Cardiac fibroblast (primary cell): ENCODE measurements around the gene GEN1.

Experiments
- DNase-seq, 2 donors: peaks; one replicate each; pipeline versions ENCODE4 v3.0.0 to v3.0.0-alpha.2; 2010; ENCODE audit warnings: low read depth in 2 of 2
- H3K4me3 ChIP-seq, 2 donors: replicated peaks in 1 of 2; 1 replicate in 1 of 2; 2 replicates in 1 of 2; pipeline ENCODE4 v1.5.1; 2011; ENCODE audit warnings: low read depth in 2 of 2, low read length in 2 of 2, mild to moderate bottlenecking in 2 of 2, moderate library complexity in 1 of 2
- TF ChIP-seq, protein P1 (sequence below): IDR thresholded peaks from one replicate; pipeline ENCODE4 v1.5.1; 2011; ENCODE audit warnings: low read depth, mild to moderate bottlenecking, low read length, inconsistent platforms

GEN1 gene

DNA sequence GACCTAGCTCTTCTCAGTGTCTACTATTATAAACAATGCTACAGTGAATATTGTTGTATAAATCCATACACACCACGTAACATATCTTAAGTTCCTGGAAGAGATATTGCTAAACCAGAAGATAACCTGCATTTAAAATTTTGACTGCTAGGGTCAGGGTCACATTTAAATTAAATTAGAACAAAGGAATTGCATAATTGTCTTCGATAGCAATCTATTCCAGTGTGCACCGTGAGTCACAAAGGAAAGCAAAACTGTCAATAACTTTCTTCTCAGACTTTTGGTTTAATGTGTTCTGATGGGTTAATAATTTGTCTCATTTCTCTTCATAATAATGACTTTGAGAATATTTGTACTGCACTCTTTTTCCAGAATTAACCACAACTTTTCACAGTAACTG is 4.2 kb downstream of the GEN1 start:
- TF ChIP-seq, protein P1, sequence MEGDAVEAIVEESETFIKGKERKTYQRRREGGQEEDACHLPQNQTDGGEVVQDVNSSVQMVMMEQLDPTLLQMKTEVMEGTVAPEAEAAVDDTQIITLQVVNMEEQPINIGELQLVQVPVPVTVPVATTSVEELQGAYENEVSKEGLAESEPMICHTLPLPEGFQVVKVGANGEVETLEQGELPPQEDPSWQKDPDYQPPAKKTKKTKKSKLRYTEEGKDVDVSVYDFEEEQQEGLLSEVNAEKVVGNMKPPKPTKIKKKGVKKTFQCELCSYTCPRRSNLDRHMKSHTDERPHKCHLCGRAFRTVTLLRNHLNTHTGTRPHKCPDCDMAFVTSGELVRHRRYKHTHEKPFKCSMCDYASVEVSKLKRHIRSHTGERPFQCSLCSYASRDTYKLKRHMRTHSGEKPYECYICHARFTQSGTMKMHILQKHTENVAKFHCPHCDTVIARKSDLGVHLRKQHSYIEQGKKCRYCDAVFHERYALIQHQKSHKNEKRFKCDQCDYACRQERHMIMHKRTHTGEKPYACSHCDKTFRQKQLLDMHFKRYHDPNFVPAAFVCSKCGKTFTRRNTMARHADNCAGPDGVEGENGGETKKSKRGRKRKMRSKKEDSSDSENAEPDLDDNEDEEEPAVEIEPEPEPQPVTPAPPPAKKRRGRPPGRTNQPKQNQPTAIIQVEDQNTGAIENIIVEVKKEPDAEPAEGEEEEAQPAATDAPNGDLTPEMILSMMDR, result no peak
- no peak for DNase-seq
- H3K4me3 ChIP-seq, result no peak overlapping the region

DNA sequence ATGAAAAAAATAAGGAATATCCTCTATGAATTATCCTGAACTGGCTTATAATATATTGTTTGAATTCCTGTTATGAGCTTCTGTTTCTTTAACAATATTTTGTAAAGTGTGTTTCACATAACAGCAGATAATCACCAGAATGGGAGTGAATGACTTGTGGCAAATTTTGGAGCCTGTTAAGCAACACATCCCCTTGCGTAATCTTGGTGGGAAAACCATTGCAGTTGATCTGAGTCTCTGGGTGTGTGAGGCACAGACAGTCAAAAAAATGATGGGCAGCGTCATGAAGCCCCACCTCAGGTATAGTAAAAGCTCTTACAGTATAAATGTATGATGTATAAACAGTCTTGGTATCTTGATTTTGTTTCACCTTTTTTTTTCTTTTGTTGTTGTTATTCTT is 5.9 kb downstream of the GEN1 start:
- no peak overlapping the region for H3K4me3 ChIP-seq
- peak; percentile 52 to 63 for DNase-seq
- TF ChIP-seq, protein P1, result no peak

DNA sequence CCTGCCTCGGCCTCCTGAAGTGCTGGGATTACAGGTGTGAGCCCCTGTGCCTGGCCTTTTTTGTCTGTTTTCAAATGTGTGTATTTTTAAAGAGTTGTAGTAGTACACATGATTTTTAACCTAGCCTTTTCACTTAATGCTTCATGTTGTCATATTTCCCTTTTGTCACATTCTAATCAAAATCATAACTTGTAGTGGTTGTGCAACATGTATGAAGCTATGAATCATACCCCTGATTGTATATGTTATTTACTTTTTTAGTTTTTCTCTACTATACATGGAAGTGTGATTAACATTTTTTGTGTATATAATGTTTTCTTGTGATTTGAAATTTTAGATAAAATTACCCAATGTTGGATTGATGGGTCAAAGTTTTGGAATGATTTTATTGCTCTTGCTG is 8.5 kb downstream of the GEN1 start:
- TF ChIP-seq, protein P1, result no peak
- no peak overlapping the region for H3K4me3 ChIP-seq
- DNase-seq, result no peak

DNA sequence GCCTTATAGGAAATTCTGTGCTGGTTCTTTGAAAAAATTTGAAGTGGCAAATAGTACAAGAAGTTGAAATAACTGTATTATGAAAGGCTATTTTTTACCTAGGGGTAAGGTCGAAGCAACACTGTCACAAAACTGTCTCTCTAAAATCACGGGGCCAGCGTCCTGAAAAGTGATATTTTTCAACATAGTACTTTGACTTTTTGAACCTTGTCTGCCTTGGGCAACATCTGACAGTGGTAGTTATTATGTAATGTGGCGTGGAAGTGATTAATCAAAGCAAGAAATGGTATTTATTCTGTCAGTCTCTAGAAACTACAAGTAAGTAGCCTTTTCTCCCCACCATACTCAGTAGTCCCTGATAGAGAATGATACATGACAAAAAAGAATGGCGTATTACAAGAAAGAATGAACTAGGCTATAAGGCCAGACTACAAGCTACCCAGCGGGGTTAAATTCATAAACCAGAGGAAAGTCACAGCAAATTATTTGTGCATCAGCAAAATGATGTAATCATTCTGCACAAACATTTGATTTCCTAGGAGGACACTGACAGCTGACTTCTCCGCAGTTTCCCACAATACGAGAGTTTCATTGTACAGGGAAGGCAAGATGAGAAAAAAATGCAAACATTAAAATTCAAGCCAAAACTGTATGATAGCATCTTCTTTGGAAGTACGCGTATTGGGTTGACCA is 9.8 kb downstream of the GEN1 start:
- DNase-seq, result no peak
- TF ChIP-seq, protein P1, result no peak
- H3K4me3 ChIP-seq, result no peak overlapping the region

DNA sequence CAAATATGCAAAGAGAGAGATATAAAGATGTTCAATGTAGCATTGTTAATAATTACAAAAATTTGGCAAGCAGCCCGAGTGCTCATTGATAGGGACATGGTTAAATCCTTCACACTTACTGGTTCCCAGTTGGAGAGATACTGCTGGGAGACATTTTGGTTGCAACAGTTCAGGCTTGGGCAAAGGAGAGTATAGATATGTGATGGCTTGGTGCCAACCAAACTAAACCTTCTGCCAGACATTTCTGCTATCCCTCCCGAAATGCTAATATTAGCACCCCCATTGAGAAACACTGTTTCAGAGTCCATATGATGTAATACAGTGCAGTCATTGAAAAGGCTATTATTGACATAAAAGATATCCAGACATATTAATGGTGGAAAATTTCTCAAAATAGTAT is 11.5 kb downstream of the GEN1 start:
- TF ChIP-seq, protein P1, result no peak
- H3K4me3 ChIP-seq, result no peak overlapping the region
- peak; percentile 30 to 47 for DNase-seq

DNA sequence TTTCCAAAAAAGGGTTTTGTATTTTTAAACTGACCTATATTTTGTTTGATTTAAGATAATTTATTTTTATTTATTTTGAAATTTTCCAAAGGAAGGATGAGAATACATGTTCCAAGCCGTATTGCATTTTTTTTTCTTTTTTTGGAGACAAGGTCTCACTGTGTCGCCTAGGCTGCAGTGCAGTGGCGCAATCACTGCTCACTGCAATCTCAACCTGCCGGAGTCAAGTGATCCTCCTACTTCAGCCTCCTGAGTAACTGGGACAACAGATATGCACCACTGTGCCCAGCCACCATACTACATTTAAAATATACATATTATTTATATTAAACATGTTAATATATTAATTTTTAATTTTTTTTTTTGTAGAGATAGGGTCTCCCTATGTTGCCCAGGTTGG is 15.0 kb downstream of the GEN1 start:
- H3K4me3 ChIP-seq, result no peak overlapping the region
- no peak for DNase-seq
- TF ChIP-seq, protein P1, result no peak

DNA sequence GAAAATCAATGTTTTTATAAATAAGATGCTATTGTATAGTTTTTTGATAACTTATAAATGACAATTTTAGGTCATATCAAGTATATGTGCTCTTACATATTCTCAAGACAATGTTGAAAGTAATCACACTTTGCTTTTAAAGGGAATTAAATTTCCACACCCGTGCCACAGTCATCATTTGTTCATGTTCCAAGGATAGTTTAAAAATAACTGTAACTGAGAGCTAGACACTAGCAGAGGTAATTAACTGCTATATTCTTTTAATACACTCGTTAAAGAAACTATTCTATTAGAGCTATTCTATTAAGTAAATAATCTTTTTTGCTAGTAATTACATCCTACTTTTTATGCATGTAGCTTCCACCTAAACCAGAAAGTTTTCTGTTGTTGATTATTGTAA is 18.0 kb downstream of the GEN1 start:
- no peak for DNase-seq
- TF ChIP-seq, protein P1, result no peak
- H3K4me3 ChIP-seq, result no peak overlapping the region
